HG03571 (cell line): ENCODE measurements around the gene SLC29A3.

Experiments
- ATAC-seq: cut with Tn5 transposase; IDR thresholded peaks from one replicate; pipeline ENCODE4 v1.9.1; 2021; ENCODE audit not compliant: unreplicated experiment

The SLC29A3 gene

DNA sequence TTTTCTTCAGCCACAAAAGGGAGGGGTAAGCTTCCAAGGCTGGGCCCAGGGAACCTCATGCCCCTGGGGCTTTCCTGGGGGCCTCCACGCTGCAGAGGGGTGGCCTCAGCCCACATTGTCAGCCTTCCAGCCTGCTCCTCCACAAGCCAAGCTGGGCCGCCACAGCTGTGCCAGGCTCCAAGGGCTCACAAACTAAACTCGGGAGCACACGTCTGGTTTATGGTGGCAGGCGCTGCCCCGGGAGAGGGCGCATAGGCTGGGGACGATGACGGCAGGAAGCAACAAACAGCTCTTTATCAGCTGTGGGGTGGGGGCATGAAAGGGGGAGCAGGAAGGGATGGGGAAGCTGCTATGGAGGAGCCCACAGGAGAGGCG is 71.4 kb downstream of the SLC29A3 start:
- no peak for ATAC-seq

DNA sequence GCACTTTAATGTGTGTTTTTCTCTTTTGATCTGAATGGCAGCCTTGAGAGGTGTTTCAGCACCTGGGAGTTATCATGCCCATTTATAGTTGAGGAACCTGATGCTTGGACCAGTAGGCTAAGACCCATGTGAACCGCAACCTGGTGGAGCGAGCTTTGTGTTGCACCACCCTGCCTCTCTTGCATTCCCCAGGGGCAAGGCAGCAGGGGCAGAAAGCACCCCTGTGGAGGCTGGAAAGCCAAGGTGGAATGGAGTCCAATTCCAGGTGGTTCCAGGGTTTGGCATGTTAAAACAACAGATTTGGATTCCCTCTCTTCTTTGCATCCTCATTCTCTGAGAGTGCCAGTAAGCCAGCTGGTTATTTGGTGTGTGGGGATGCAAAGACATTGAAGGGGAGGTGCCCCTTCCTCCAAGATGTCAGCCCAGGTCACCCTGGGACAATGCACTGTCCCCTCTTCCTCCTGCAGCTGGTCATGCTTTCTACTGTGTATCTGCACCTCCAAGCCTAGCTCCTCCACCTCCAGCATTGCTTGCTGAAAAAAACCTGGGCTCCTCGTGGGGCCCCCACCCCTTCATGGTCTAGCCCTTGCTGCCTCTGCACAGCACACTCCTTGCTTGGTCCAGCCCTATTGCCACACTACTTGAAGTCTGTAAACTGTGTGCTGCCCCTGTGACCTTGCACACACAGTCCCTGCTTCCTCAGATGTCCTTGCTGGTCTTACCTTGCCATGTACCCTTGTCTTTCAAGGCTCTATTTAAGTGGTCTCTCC is 72.0 kb downstream of the SLC29A3 start:
- ATAC-seq = no peak

DNA sequence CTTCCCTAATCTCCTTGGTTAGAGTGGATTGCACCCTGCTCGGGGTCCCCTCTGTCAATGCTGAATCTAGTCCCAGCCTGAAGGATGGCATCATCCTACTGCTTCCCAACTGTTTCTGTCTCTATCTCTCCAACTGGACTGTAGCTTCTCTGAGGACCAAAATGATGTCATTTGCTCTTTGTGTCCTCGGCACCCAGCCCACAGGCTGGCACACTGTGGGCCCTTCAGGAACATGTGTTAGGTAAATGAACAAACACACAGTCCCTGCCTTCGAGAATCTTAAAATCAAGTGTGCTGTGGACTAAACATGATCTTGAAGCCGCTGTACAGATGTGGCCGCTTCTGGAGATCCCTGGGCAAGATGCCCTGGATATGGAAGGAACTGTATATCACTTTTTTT is 72.6 kb downstream of the SLC29A3 start:
- ATAC-seq = no peak

DNA sequence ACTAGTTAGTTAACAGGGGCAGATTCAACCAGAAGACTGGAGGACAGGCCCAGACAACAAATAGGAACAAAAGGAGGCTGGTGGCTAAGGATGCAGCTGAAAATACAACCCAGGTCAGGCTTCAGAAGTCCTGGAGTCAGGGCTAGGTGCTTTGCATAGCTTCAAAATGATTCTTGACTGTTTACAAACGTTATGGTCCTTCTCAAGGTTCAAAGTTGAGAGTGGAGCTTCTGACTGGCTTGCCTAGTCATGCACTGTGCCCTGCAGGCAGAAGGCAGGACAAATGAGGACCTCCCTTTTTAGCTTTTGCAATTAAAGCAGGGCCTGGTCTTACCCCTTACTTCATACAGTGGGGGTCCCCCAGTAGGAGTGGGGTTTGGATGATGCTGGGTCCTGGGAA is 73.2 kb downstream of the SLC29A3 start:
- ATAC-seq = no peak

DNA sequence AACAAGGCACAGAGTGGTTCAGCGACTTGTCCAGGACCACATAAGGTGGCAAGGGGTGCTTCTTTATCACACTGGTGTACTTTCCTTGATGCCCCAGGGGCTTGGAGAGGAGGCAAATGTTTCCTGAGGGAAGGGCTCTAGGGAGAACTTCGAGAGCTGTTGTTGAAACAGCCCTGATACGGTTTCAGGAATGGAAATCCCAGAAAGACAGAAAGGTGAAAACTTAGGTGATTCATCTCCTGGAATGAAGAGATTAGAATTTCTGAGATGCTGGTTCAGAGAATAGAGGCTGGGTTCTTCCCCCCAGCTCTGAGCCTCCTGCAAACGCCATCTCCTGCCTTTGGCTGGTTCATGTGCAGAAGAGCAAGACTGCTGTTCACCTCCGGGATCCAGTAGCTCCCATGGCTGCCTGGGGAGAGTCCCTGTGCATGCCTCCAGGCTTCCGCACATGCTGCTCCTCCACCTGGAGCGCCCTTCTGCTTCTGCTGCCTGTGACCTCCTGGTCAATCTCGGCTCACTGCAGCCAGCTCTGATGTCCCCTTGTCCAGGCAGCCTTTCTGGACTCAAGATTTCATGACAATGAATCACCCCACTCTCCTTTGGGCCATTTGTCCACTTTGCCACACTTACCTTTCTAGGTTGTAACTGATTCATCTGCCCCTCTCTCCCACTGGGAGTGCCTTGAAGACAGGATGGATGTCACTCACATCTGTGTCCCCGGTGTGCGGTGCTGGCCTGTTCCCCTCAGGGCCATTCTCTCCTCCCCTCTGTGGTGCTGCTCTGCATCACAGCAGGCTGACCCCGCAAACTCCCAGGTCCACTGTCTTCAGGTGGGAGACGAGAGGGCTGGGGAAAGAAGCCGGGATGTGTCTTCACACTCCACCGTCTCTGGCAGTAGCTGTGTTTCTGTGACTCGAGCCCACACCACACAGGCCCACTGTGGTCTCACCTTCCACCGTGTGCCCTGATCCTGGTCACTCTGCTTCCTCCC is 74.0 kb downstream of the SLC29A3 start:
- no peak for ATAC-seq

DNA sequence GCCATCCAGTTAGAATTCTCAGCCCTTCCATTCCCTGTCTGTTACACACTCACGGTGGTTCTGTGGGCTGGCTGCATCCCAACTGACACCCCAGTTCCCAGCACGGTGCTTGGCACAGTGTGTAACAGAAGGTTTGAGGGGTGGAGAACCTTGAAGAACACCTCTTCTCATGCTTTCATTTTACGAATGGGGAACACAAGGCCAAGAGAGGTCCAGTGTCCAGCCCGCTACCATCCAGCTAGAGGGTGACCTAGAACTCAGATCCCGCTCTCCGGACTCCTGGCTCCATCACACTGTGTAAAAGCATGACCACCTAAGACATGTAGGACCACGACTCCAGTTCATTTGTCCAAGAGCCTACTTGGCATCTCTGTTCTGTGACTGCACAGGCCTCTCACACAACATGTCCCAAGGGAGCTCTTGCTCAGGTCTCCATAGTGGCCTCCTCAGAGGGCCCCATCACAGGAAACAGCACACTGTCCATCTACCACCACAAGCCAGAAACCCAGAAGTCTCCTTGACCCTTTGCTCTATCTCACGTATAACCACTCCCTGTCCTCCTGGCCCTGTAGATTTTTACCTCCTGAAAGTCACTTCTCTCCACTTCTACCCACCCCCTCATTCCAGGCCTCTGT is 74.9 kb downstream of the SLC29A3 start:
- ATAC-seq = no peak

DNA sequence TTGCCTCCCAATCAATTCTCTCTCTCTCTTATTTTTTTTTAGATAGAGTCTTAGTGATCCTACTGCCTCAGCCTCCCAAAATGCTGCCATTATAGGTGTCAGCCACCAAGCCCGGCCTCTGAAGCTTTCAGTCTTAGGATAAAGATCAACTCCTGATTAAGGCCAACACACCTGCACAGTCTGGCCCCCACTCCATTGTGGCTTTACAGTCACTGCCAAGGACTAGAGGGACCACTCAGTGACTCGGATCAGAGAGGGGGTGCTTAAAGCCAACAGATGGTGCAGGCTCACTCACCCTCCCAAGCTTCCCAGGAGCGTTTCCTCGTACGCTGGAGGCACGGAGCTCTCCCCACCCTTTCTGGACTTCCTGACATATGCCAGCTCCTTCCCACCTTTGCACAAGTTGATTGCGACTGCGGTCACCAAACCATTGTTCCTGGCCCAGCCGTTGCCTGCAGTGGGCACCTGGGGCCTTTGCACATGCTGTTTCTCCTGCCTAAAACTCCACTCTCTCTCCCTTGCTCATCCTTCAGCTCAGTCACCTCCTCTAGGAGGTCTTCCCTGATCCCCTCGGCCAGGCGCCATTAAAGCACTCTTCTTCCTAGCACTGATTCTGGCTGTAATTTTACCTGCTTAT is 76.0 kb downstream of the SLC29A3 start:
- no peak for ATAC-seq

DNA sequence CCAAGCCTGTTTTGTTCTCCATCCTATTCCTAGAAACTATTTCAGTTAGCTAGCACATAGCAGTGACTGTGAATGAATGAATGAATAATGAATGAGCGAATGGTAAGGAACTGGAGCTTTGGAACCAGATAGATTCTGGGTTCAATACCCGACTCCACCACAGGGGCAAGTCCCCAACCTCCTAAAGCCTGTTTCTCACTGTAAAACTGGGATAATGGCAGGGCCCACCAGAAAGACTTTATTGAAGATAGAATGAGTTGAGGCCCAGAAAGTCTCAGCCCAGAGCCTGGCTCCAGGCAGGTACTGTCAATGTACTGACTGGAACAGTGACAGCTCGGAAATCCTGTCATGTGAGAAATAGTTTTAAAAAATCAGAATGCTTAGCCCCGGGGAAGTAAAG is 76.6 kb downstream of the SLC29A3 start:
- no peak for ATAC-seq

DNA sequence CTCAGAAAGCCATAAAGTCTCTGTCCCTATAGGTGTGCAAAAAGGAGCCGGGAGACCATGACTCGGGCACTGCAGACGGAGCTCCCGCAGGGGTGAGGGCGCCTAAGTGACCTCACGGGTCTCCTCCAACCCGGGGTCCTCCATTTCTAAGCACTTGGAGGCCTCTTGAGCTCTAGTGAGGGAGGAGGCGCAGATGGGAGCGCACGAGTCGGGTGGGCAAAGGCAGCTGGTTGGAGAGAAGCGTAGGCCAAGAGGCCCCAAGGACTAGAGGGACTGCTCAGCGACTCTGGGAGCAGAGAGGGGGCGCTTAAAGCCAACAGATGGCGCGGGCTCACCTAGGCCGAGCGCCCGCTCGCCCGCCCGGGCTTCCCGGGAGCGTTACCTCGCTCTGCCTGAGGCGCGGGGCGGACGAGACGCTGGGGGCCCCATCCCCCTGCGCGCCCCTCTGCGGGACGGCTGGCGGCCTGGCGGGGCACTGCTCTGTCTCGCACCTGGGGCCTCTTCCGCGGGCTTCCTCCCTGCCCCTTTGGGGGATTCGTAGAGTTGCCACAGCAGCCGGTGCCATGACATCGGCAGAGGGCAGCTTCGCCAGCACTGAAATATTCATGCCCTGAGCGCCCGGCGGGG is 77.1 kb downstream of the SLC29A3 start:
- no peak for ATAC-seq

DNA sequence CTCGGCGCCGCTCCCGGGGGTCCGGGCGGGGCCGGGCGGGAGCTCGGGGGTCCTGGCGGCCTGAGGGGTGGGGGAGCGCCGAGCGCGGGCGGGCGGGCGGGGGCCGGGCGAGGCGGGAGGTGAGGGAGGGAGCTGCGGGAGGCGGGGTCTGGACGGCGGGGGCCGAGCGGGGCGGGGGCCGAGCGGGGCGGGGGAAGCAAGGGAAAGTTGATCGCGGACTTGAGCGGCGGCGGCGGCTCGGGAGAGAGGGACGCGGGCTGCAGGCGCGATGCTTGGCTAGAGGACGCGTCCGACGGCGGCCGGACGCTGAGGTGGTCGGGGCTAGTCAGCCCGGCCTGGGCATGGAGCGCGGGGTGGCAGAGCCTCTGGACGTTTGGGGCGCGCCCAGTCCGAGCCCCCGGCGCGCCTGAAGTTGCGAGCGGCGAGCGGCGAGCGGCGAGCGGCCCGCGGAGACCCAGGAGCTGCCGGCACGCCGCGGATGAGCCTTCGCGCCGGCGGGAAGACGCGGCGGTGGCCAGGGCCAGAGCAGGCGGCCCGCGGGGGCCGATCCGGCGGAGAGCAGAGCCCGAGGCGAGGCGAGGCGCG is 77.7 kb downstream of the SLC29A3 start, which contains the start of gene CDH23:
Gene CDH23 (plus strand): TSS at position 210 of the 585 bp plus-strand sequence. CDS start 42,912 bp downstream, outside the sequence.
- no peak for ATAC-seq

DNA sequence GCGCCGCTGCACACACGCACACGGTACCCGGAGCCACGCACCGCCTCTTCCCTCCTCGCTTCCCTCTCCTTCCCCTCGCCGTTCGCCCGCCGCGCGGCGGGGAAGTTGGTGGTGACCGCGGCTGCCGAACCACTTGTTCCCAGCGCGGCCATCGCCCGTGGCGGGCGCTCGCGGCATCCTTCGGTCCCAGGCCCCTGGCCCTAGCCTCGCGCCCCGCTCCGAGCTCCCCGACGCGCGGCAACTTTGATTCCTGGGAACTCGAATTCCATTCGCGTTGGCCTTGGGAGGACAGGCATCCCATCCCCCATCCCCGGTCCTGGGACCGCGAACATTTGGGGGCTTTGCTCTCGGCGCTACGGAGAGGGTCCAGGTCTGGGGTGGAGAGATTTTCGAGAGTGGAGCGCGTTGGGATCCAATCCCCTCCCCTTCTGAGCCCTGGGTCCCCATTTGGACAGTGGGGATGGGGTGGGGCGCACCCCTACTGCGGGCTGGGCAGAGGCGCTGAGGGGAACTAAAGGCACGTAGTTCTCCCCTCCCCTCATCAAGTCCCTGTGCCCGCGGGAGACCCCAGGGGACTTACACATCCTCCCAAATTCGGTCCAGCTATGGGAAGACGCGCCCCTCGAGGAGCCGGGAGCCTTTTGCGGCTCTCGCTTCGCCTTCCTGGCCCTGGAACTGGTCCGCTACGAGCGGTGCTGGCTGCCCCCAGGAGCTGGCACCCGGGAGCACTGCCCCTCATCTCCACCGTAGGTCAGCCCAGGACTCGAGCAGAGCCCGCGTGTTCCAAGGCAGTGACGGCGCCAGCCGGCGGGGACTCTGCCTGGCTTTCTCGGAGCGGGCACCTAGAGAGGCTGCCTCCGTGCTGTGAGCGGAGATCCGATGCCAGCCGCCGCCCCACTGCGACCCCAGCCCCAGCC is 78.5 kb downstream of the SLC29A3 start:
- ATAC-seq = no peak

DNA sequence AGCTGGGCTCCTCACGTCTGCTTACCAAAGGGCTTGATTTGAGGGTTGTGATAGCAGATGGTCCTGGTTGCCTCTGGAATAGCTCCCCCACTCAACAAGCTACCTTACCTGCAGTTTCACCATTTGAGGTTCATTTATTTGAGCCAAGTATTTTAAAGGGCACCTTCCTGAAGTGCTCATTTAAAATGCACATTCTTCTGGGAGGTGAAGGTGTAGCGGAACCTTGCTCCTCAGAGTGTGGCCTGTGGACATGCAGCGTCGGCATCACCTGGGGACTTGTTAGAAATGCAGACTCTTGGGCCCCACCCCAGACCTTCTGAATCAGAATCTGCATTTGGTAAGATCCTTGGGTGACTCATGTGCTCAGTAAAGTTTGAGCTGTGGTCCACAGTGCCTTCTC is 79.9 kb downstream of the SLC29A3 start:
- ATAC-seq = no peak

DNA sequence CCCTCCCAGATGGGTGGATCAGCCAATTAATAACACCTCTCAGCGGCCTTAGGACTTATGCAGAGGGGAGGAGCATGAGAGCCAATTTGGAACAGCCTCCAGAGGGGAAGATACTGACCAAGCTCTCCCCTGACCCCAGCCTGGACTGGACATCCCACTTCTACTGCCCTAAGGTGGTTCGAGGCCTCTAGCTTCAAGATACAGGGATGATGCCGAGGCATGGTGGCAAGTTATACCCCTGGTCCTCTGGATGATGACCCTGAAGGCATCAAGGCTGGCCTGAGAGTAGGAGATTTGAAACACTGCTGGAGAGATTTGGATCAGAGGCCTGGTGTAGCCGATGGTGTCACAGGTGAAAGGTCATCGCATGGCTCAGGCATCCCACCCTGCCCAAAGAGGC is 80.9 kb downstream of the SLC29A3 start:
- ATAC-seq = no peak

DNA sequence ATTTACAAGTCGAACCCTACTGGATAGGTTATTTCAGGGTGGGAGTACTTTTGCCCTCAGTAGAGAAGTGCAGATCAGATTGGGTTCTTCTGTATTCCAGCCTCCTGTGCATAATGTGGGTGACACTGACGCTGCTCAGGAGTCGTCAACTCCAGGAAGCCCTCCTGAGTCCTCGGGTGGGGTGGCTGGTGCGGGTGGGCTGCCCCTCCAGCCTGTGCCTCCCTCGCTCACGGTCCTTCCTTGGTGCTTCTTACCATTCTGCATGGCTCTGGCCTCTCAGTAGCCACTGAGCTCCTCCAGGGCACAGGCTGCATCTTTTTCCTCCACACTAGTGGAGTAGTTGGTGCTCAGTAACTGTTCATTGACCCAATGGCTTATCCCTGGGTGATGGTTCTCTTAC is 82.0 kb downstream of the SLC29A3 start:
- ATAC-seq = no peak

DNA sequence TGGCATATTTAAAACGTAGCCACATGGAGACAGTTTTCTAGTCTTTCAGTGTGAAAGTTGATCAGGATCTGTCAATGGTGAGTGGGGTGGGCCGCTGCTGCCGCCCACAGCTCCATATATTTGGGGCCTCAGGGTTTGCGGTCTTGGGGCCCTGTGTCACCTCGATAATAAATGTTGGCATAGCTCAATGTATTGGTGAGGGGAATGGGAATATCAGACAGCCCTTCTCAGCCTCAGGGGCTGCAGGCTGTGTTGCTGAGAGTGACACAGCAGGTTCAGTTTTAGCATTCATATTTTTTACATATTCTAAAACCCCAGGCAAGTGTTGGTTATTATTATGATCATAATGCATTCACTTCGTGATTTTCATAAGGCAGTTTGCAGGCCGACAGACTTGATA is 82.9 kb downstream of the SLC29A3 start:
- no peak for ATAC-seq

DNA sequence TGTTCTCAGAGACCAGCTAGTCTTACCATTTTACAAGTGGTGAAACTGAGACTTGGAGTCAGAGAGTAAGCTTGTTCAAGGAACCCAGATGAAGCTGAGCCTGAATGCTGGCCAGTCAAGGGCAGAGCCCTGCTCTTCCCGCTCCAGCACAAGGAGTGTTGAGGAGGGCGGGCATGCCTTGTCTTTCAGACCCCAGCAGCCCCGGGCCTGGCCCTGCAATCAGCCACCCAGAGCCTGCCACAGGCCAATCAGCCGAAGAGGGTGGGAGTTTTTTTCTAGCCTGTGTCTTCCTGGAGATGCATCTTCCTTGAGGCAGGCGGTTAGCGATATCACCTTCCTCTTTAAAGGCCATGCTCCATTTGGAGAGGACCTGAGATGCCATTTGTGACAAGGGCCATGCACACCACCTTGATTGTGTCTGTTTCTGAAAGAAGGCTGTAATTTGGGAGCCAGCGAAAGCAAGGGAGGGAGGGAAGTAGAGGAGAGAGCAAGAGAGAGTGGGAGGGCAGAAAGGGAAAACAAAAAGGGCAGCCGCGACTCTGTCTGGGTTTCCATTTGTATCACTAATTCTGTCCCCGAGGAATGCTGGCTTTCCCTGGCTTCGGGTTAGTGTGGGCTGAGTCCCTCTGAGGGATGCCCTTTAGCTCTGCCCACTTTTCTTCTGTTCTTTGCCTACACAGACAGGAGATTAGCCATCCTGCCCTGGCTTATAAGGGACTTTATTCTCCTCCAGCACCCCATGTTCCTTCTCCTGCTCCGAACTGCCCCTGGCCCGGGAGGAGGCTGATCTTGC is 85.6 kb downstream of the SLC29A3 start:
- no peak for ATAC-seq

DNA sequence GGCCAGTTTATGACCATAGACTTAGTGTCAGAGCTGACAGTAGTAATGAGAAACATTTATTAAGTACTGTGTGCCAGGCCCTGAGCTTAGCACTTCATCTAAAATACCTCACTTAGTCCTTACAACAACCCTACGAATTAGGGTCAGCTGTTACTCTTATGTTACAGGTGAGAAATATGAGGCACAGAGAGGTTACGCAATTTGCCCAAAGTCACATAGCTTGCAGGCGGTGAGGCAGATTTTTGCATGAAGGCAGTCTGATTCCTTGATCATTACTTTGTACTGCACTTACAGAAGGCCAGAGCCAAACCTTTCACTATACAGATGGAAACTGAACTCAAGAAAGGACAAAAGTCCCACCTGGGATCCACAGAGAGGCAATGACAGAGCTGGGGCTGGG is 87.8 kb downstream of the SLC29A3 start:
- no peak for ATAC-seq

DNA sequence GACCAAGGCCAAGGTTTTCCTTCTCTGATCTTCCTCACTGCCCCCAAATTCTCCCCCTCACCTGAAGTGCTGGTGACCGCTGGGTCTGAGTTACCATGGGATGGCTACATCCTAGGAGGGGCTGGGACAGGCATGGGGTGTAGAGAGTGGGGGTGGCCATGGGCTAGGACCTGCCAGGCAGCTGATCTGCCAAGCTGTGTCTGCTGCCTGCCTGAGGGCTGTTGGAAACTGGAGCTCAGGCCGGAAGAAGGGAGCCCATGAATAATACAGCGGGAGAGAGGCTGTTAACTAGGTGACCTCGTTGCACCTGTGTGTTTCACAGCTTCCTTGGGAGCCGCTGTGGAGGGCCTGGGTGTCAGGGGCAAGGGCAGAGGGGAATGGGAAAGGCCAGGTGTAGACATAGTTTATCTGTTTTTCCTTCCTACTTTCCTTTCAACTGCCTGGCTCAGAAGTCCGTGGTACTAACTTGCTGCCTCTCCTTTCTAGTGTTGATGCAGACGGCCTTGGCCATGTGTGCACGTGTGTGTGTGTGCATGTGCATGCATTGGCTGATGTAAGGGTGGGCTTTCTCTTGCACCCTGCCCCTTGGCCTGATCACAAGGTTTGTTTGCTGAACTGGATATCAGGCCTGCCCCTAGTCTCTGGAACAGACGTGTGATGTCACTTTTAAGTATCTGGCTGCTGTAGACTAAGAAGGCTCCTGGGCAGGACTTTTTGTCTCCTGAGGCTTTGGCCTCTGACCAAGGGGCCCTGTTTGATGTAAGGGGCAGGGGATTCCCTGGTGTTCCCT is 89.6 kb downstream of the SLC29A3 start:
- ATAC-seq = no peak
